Right lobe of liver (tissue), 6 donors: ENCODE results near the gene EPHB1. TPM values are rescaled to one million over a fixed set of nuclear protein-coding genes. Genes with fewer than 3 reads are reported as not detected.

Experiments
- ATAC-seq, 4 donors: fragments of 200-7000 bp; cut with Tn5 transposase; one replicate each; pipeline ENCODE4 v1.9.1; 2020; ENCODE audit warnings: mild to moderate bottlenecking in 4 of 4, moderate library complexity in 4 of 4
- DNase-seq, 3 donors: peaks; one replicate each; pipeline ENCODE4 v3.0.0-alpha.2; 2020
- H3K27ac ChIP-seq, 3 donors: fragments of 200-600 bp; one replicate each; pipeline ENCODE4 v1.8.0; 2022
- H3K27me3 ChIP-seq, 2 donors: fragments of 200-600 bp; one replicate each; pipeline ENCODE4 v1.8.0; 2022
- H3K36me3 ChIP-seq, 4 donors: fragments of 200-600 bp; sonication (generic) in 1 of 4; one replicate each; pipeline versions ENCODE4 v1.5.1 to v1.8.0; 2017 to 2022; ENCODE audit warnings: control low read depth in 1 of 4
- H3K4me1 ChIP-seq, 4 donors: fragments of 200-600 bp; sonication (generic) in 1 of 4; one replicate each; pipeline versions ENCODE4 v1.5.1 to v1.8.0; 2017 to 2022; ENCODE audit warnings: control low read depth in 1 of 4
- H3K4me3 ChIP-seq, 3 donors: fragments of 200-600 bp; one replicate each; pipeline ENCODE4 v1.8.0; 2022
- H3K9me3 ChIP-seq, 4 donors: fragments of 200-600 bp; sonication (generic) in 1 of 4; one replicate each; pipeline versions ENCODE4 v1.5.1 to v1.8.0; 2017 to 2022; ENCODE audit warnings: control low read depth in 1 of 4
- CTCF ChIP-seq, 4 donors: fragments of 200-600 bp in 3 of 4; fragments of 450-650 bp in 1 of 4; IDR thresholded peaks; one replicate each; pipeline versions ENCODE4 v1.5.1 to v1.8.0; 2016 to 2022; ENCODE audit warnings: antibody characterized with exemption in 4 of 4, mild to moderate bottlenecking in 2 of 4
- POLR2A ChIP-seq: fragments of 450-650 bp; IDR thresholded peaks from one replicate; pipeline ENCODE4 v1.6.1; 2017; ENCODE audit warnings: antibody characterized with exemption, mild to moderate bottlenecking
- WGBS: methylation state at CpG from one replicate; pipeline ENCODE4 v1.1.6; 2018; ENCODE audit warnings: low coverage, low lambda C conversion rate; ENCODE audit not compliant: insufficient coverage; ENCODE audit errors: missing lambda C conversion rate; 5-methylcytosine and 5-hydroxymethylcytosine counted together
- intact Hi-C, 2 donors: fragments of 100-400 bp; cut with DNase I; formaldehyde crosslinking; loops; one replicate each; pipeline versions ENCODE4 v1.11.2 to v1.14.1; 2022
- total RNA-seq, 6 experiments: library from RNA; depleted of rRNA in 2 of 6; stranded (reverse); fragments of >200 nt in 2 of 6; fragmentation: NEBNext Ultra II Directional in 3 of 6; extraction: Animal tissue kit (Norgen Biotek cat#: 25700) in 3 of 6; gene quantifications; one replicate each; pipeline versions ENCODE4 v1.1.0 to v1.2.4, GENCODE V29; 2016 to 2023
- donor health status: DM: no; HTN: yes; CAD: no.
- donor health status: DM: no; HTN: no; CAD: no.
- donor health status: DM: no; HTN: no; CAD: no.
- donor health status: DM: no; HTN: yes; CAD: no.
- donor health status: DM: no; HTN: yes; CAD: no.

The EPHB1 gene
- total RNA-seq, 6 experiments from 2014 or later, result 0.63 to 10.9 (median 1.8) TPM

GRCh38 chr3:134813618-134814017 lies 18.6 kb downstream of the EPHB1 start:
- no peak for DNase-seq
- no peaks in the 10 kb centered on the region for H3K27me3 ChIP-seq
- H3K9me3 ChIP-seq, result no peaks in the 10 kb centered on the region
- H3K4me3 ChIP-seq, result no peak overlapping the region
- H3K27ac ChIP-seq, result no peak overlapping the region
- ATAC-seq, result no peak
- H3K36me3 ChIP-seq, result no peaks in the 10 kb centered on the region
- intact Hi-C loops, result no loop called here
- WGBS, result 67% methylated on average over 1 of the region's 1 CpG
- TF ChIP-seq CTCF (IDR thresholded peaks at IDR 0.05) (no peak), POLR2A (no peak)
- no peaks in the 10 kb centered on the region for H3K4me1 ChIP-seq

- ATAC-seq, result no peak
- no peaks in the 10 kb centered on the region for H3K4me1 ChIP-seq
- intact Hi-C loops, result no loop called here
- H3K4me3 ChIP-seq, result no peak overlapping the region
- H3K36me3 ChIP-seq, result no peaks in the 10 kb centered on the region
- no peak overlapping the region for H3K27ac ChIP-seq
- H3K27me3 ChIP-seq, result no peaks in the 10 kb centered on the region
- DNase-seq, result no peak
- 58% methylated on average over 1 of the region's 1 CpG for WGBS
- no peaks in the 10 kb centered on the region for H3K9me3 ChIP-seq
- TF ChIP-seq CTCF (IDR thresholded peaks at IDR 0.05) (no peak), POLR2A (no peak)
These were observed 20.5 kb downstream of the EPHB1 start for GRCh38 chr3:134815519-134815918.

GRCh38 chr3:134816623-134817022 lies 21.6 kb downstream of the EPHB1 start:
- no peak for ATAC-seq
- DNase-seq, result no peak
- intact Hi-C loops, result no loop called here
- TF ChIP-seq CTCF (IDR thresholded peaks at IDR 0.05), result no peak
- no peak for TF ChIP-seq POLR2A
- Histone ChIP-seq H3K4me1 (no peaks in the 10 kb centered on the region), H3K27me3 (no peaks in the 10 kb centered on the region), H3K27ac (no peak overlapping the region), H3K4me3 (no peak overlapping the region), H3K36me3 (no peaks in the 10 kb centered on the region), H3K9me3 (no peaks in the 10 kb centered on the region)
- 66% methylated on average over 7 of the region's 7 CpGs for WGBS

- intact Hi-C loops, result no loop called here
- ATAC-seq (no peak), DNase-seq (no peak)
- Histone ChIP-seq H3K27me3 (no peaks in the 10 kb centered on the region), H3K36me3 (no peaks in the 10 kb centered on the region), H3K4me3 (no peak overlapping the region), H3K4me1 (no peaks in the 10 kb centered on the region), H3K27ac (no peak overlapping the region), H3K9me3 (no peaks in the 10 kb centered on the region)
- WGBS, result 79% methylated on average over 3 of the region's 6 CpGs
- TF ChIP-seq POLR2A (no peak), CTCF (IDR thresholded peaks at IDR 0.05) (no peak)
These were observed 22.2 kb downstream of the EPHB1 start for GRCh38 chr3:134817297-134817696.

- DNase-seq, result no peak
- intact Hi-C loops, result no loop called here
- 75% methylated on average over 1 of the region's 1 CpG for WGBS
These were observed 25.9 kb downstream of the EPHB1 start for GRCh38 chr3:134820994-134821393.

More at GRCh38 chr3:134820994-134821393, 25.9 kb downstream of the EPHB1 start:
- no peaks in the 10 kb centered on the region for H3K9me3 ChIP-seq
- no peaks in the 10 kb centered on the region for H3K36me3 ChIP-seq
- ATAC-seq, result no peak
- H3K4me1 ChIP-seq, result no peaks in the 10 kb centered on the region
- H3K4me3 ChIP-seq, result no peak overlapping the region
- H3K27ac ChIP-seq, result no peak overlapping the region
- H3K27me3 ChIP-seq, result no peaks in the 10 kb centered on the region
- TF ChIP-seq POLR2A, result no peak
- no peak for TF ChIP-seq CTCF (IDR thresholded peaks at IDR 0.05)
